ENCODE results near the gene ATL3.
"Not testable (repeated sequence)": the region's sequence is repeated elsewhere in the genome, so short reads cannot be mapped to it uniquely, and the experiment has no call there.

Gene ATL3

GRCh38 chr11:63586451-63587166 lies 84.6 kb downstream of the ATL3 start:
- DNase-seq (ENCODE audit: low read depth) = no peak

GRCh38 chr11:63583357-63583677 lies 87.9 kb downstream of the ATL3 start:
- DNase-seq (ENCODE audit: low read depth) = no peak

GRCh38 chr11:63581224-63581623 lies 90.0 kb downstream of the ATL3 start:
- not testable (repeated sequence) for DNase-seq (ENCODE audit: low read depth)

GRCh38 chr11:63578882-63579281 lies 92.3 kb downstream of the ATL3 start:
- not testable (repeated sequence) for DNase-seq (ENCODE audit: low read depth)

GRCh38 chr11:63574856-63575602 lies 96.1 kb downstream of the ATL3 start:
- no peak for DNase-seq (ENCODE audit: low read depth)

Data from stimulated activated CD8-positive, alpha-beta memory T cell treated with anti-CD3 and anti-CD28 coated beads, Interleukin-15, amount 100 ng/mL, for 24 hours (primary cell).